Fibroblast of villous mesenchyme (primary cell): Measurements from ENCODE around the gene CYP4F22. TPM values are rescaled to one million over a fixed set of nuclear protein-coding genes. Genes with fewer than 3 reads are reported as not detected.
"Not testable (repeated sequence)": the region's sequence is repeated elsewhere in the genome, so short reads cannot be mapped to it uniquely, and the experiment has no call there.

Experiments used
- DNase-seq: peaks from one replicate; pipeline ENCODE4 v3.0.0-alpha.2; 2010; ENCODE audit warnings: low read depth
- H3K4me3 ChIP-seq: 2 replicates; pipeline ENCODE4 v1.5.1; 2011; ENCODE audit warnings: low read depth, mild to moderate bottlenecking, low read length
- CTCF ChIP-seq: IDR thresholded peaks from 2 replicates; pipeline ENCODE4 v1.5.1; 2012; ENCODE audit warnings: low read depth, mild to moderate bottlenecking, low read length; ENCODE audit not compliant: insufficient read depth
- total RNA-seq: library from RNA; depleted of rRNA; stranded (reverse); fragments of >200 nt; gene quantifications from 2 replicates; pipeline ENCODE4 v1.2.3, GENCODE V29; 2012

Gene CYP4F22
- total RNA-seq, 1 donor = not detected

- no peak overlapping the region for H3K4me3 ChIP-seq
- no peak for DNase-seq
- no peak for TF ChIP-seq CTCF
These were observed 21.5 kb downstream of the CYP4F22 start for GRCh38 chr19:15529774-15530372.

DNA sequence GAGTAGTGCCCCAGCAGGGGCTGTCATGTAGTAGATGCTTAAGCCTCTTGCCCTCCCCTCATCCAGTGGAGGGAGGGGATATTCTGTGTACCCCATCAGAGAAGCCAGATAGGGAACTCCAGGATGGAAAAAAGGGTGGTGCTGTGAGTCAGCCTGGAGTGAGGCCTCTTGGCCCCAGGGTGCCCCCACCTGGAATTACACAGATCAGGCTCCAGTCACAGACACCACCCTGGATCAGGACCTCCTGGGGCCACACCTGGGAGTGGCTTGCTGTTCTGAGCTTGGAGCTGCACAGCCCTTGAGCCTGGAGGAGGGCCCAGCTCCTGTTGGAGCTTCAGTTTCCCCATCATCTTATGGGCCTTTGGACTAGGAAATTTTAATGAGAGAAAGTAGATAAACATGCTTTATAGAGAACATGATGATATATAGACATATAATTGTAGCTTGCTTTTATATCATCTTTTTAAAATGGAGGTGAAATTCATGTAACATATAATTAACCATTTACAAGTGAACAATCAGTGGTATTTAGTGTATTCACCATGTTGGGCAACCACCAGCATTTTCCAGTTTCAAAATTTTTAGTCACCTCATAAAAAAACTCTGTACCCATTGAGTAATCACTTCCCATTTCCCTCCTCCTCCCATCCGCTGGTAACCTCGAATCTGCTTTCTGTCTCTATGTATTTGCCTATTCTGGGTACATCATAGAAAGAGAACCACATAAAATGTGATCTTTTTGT is 24.6 kb downstream of the CYP4F22 start:
- peak; percentile 23 for DNase-seq
- H3K4me3 ChIP-seq = no peak overlapping the region
- no peak for TF ChIP-seq CTCF

DNA sequence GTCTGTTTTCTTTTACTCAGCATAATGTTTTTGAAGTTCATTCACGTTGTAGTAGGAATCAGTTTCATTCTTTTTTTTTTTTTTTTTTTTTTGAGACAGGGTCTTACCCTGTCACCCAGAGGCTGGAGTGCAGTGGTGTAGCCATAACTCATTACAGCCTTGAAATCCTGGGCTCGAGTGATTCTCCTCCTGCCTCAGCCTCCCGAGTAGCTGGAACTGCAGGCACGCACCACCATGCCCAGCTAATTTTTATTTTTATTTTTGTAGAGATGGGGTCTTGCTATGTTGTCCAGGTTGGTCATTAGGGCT is 25.2 kb downstream of the CYP4F22 start:
- not testable (repeated sequence) for DNase-seq

DNA sequence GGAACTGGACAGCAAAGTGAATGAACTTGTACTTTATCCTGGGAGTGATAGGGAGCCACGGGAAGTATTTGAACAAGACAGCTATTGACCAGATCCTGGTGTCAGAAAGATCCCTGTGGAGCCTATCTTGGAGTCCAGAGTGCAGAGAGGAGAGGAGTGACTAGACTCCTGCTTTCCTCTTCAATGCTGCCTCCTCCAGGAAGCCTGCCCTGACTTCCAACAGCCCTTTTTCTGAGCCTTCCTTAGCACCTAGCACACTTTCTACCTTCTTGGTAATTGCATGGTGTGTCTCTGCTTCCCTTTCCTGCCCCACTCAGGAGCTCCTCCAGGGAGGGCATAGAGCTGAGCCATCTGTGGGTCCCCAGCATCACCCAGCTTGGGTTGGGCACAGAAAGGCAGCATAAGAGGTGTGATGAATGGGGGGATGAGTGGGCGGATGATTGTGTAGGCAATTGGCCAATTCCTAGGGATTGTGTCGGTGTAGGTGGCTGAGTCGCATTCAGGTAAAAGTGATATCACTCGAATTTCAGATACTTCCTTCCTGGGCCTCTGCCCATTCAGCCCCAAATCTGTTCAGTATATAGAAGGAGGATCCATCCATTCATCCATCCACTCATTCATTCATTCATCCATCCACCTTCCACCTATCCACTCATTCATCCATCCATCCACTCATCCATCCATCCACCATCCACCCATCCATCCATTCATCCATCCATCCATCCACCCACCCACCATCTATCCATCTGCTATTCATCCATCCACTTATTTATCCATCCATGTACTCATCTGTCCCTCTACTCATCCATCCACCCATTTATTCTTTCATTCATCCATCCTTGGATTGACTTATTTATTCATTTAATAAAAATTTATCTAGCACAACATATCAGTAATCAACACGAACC is 26.9 kb downstream of the CYP4F22 start:
- no peak overlapping the region for H3K4me3 ChIP-seq
- DNase-seq = no peak
- no peak for TF ChIP-seq CTCF

More for the DNA sequence above, 25.2 kb downstream of the CYP4F22 start:
- not testable (repeated sequence) for H3K4me3 ChIP-seq

DNA sequence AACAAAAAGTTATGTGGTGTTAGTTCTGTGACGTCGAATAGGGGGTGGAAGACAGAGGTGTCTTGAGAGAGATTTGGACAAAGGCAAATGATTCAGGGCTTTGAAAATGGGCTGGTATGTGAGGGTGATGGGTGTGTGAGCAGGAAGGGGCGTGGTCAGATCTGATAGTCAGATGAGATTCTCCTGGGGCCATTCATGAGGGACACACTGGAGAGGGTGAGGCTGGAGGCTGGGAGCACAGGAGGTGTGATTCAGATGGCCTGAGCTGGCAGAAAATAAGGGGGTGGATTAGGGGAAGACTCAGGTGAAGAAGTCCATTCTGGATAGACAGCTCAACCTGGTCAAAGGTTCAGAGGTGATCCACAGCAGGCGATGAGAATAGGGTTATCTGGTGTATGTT is 28.0 kb downstream of the CYP4F22 start:
- H3K4me3 ChIP-seq = no peak overlapping the region
- no peak for DNase-seq
- no peak for TF ChIP-seq CTCF

- DNase-seq = no peak
- H3K4me3 ChIP-seq = no peak overlapping the region
- no peak for TF ChIP-seq CTCF
These were observed 30.4 kb downstream of the CYP4F22 start for GRCh38 chr19:15538774-15539173.

DNA sequence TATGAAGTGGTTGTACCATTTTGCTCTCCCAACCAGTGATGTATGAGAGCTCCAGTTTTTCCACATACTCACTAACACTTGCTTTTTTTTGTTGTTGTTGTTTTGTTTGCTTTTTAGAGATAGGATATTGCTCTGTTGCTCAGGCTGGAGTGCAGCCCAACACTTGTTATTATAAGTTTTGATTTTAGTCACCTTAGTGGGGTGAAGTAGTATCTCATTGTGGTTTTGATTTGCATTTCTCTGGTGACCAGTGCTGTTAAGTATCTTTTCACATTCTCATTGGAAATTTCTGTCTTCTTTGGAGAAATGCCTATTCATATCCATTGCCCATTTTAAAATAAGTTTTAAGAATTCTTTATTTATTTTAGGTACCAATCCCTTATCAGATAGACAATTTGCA is 31.3 kb downstream of the CYP4F22 start:
- no peak for TF ChIP-seq CTCF
- DNase-seq = no peak
- no peak overlapping the region for H3K4me3 ChIP-seq
